ENCODE measurements around the gene KCNQ5.
"Not testable (repeated sequence)": the region's sequence is repeated elsewhere in the genome, so short reads cannot be mapped to it uniquely, and the experiment has no call there.

The KCNQ5 gene

GRCh38 chr6:72890233-72890632, 268.4 kb downstream of the KCNQ5 start:
- Histone ChIP-seq H3K9me3 (ENCODE audit: severe bottlenecking) (peaks cover 6% of the 10 kb centered on the region), H3K36me3 (0 out of 2 replicates have a peak, but pooled peaks cover 4% of the 10 kb centered on the region), H3K27ac (no peak overlapping the region), H3K27me3 (ENCODE audit: insufficient read depth, low read depth, severe bottlenecking) (no peaks in the 10 kb centered on the region), H3K4me3 (ENCODE audit: low read depth, low read length) (no peak overlapping the region)
- DNase-seq = no peak
- TF ChIP-seq, protein P1, sequence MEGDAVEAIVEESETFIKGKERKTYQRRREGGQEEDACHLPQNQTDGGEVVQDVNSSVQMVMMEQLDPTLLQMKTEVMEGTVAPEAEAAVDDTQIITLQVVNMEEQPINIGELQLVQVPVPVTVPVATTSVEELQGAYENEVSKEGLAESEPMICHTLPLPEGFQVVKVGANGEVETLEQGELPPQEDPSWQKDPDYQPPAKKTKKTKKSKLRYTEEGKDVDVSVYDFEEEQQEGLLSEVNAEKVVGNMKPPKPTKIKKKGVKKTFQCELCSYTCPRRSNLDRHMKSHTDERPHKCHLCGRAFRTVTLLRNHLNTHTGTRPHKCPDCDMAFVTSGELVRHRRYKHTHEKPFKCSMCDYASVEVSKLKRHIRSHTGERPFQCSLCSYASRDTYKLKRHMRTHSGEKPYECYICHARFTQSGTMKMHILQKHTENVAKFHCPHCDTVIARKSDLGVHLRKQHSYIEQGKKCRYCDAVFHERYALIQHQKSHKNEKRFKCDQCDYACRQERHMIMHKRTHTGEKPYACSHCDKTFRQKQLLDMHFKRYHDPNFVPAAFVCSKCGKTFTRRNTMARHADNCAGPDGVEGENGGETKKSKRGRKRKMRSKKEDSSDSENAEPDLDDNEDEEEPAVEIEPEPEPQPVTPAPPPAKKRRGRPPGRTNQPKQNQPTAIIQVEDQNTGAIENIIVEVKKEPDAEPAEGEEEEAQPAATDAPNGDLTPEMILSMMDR (IDR thresholded peaks at IDR 0.05; ENCODE audit: low read depth, low read length) = no peak

DNA sequence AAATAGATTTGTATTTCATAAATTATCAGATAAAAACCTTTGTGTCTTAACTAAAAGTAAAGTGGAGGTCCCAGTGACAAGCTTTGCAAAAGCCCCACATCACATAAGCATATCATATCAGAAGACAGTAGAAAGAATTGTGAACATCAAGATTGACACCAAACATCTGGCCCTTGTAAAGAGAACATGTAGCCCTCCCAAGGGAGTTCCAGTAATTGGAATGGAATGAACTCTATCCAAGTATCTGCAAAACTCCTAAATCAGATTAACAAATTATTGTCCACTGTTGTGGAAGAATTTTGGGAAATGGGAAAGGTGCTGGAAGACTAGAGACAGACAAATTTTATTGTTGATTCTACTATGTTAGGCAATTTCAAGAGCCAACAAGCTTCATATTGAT, 268.8 kb downstream of the KCNQ5 start:
- H3K27me3 ChIP-seq (ENCODE audit: insufficient read depth, low read depth, severe bottlenecking) = no peaks in the 10 kb centered on the region
- H3K4me3 ChIP-seq (ENCODE audit: low read depth, low read length) = no peak overlapping the region
- no peak overlapping the region for H3K27ac ChIP-seq
- H3K9me3 ChIP-seq (ENCODE audit: severe bottlenecking) = peaks cover 4% of the 10 kb centered on the region
- no peak for DNase-seq
- TF ChIP-seq, protein P1 (IDR thresholded peaks at IDR 0.05; ENCODE audit: low read depth, low read length) = no peak
- 0 out of 2 replicates have a peak, but pooled peaks cover 3% of the 10 kb centered on the region for H3K36me3 ChIP-seq

GRCh38 chr6:72892901-72893300, 271.0 kb downstream of the KCNQ5 start:
- Histone ChIP-seq H3K27ac (no peak overlapping the region), H3K4me3 (ENCODE audit: low read depth, low read length) (no peak overlapping the region), H3K27me3 (ENCODE audit: insufficient read depth, low read depth, severe bottlenecking) (no peaks in the 10 kb centered on the region), H3K9me3 (ENCODE audit: severe bottlenecking) (no peaks in the 10 kb centered on the region), H3K36me3 (peaks cover 7% of the 10 kb centered on the region)
- TF ChIP-seq, protein P1 (IDR thresholded peaks at IDR 0.05; ENCODE audit: low read depth, low read length) = no peak
- no peak for DNase-seq

DNA sequence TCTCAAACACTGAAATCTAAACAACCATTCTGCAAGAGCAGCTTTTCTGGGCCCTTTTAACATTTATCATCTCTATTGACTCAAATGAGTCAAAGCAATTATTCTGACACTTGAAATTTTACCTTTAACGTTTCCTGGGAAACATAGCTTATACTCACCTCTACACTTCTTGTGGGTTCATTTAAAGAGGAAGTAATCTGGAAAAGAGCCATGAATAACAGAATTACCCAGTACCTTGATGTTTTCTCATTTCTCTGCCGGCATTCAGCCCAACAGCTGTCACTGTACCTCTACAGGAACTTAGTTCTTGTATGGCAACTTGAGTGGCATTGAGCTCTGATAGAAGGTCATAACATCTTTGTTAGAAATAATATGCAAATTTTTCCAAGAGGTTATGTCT, 272.2 kb downstream of the KCNQ5 start:
- DNase-seq = no peak
- TF ChIP-seq, protein P1 (IDR thresholded peaks at IDR 0.05; ENCODE audit: low read depth, low read length) = no peak
- Histone ChIP-seq H3K36me3 (peaks cover 12% of the 10 kb centered on the region), H3K27me3 (ENCODE audit: insufficient read depth, low read depth, severe bottlenecking) (no peaks in the 10 kb centered on the region), H3K27ac (no peak overlapping the region), H3K9me3 (ENCODE audit: severe bottlenecking) (peaks cover 4% of the 10 kb centered on the region), H3K4me3 (ENCODE audit: low read depth, low read length) (no peak overlapping the region)

GRCh38 chr6:72898313-72898712, 276.4 kb downstream of the KCNQ5 start:
- not testable (repeated sequence) for H3K9me3 ChIP-seq (ENCODE audit: severe bottlenecking); H3K27ac ChIP-seq; DNase-seq; H3K27me3 ChIP-seq (ENCODE audit: insufficient read depth, low read depth, severe bottlenecking); H3K4me3 ChIP-seq (ENCODE audit: low read depth, low read length)
- H3K36me3 ChIP-seq = peaks cover 12% of the 10 kb centered on the region

- DNase-seq = peak; percentile 63
- TF ChIP-seq, protein P1 (IDR thresholded peaks at IDR 0.05; ENCODE audit: low read depth, low read length) = no peak
- H3K27ac ChIP-seq = peak overlapping the region; percentile 48
Observed at GRCh38 chr6:72905705-72906478, 284.0 kb downstream of the KCNQ5 start.

More at GRCh38 chr6:72905705-72906478, 284.0 kb downstream of the KCNQ5 start:
- peaks cover 3% of the 10 kb centered on the region; the same call in 1 of the 2 replicates for H3K36me3 ChIP-seq
- H3K4me3 ChIP-seq (ENCODE audit: low read depth, low read length) = no peak overlapping the region
- no peaks in the 10 kb centered on the region for H3K27me3 ChIP-seq (ENCODE audit: insufficient read depth, low read depth, severe bottlenecking)
- no peaks in the 10 kb centered on the region for H3K9me3 ChIP-seq (ENCODE audit: severe bottlenecking)
